ENCODE measurements around the gene MCCC1.

The MCCC1 gene

GRCh38 chr3:183099026-183099837 is at the start of gene MCCC1:
Gene MCCC1, minus strand, starts transcription at chr3:183099496. Its CDS starts 56 bp downstream, at chr3:183099440.
- DNase-seq: peak; percentile 98 to 99
- TF ChIP-seq GATA1 (IDR thresholded peaks at IDR 0.05; ENCODE audit: low read depth, low read length) (no peak), POLR2A (IDR thresholded peaks at IDR 0.05; ENCODE audit: low read length) (peak; percentile 93)

- no peak for TF ChIP-seq GATA1 (IDR thresholded peaks at IDR 0.05; ENCODE audit: low read depth, low read length)
- no peak for TF ChIP-seq POLR2A (IDR thresholded peaks at IDR 0.05; ENCODE audit: low read length)
- no peak for DNase-seq
Observed at GRCh38 chr3:183148056-183148455, 48.8 kb upstream of the MCCC1 start.

GRCh38 chr3:183144363-183144762 is 45.1 kb upstream of the MCCC1 start:
- no peak for DNase-seq

GRCh38 chr3:183142199-183142598 is 42.9 kb upstream of the MCCC1 start:
- TF ChIP-seq GATA1 (IDR thresholded peaks at IDR 0.05; ENCODE audit: low read depth, low read length) (no peak), POLR2A (IDR thresholded peaks at IDR 0.05; ENCODE audit: low read length) (no peak)
- DNase-seq: no peak

More at GRCh38 chr3:183144363-183144762, 45.1 kb upstream of the MCCC1 start:
- TF ChIP-seq GATA1 (IDR thresholded peaks at IDR 0.05; ENCODE audit: low read depth, low read length) (no peak), POLR2A (IDR thresholded peaks at IDR 0.05; ENCODE audit: low read length) (no peak)

- no peak for TF ChIP-seq GATA1 (IDR thresholded peaks at IDR 0.05; ENCODE audit: low read depth, low read length)
- TF ChIP-seq POLR2A (IDR thresholded peaks at IDR 0.05; ENCODE audit: low read length): no peak
- no peak for DNase-seq
Observed at GRCh38 chr3:183134844-183135243, 35.5 kb upstream of the MCCC1 start.

- no peak for TF ChIP-seq POLR2A (IDR thresholded peaks at IDR 0.05; ENCODE audit: low read length)
- no peak for DNase-seq
Observed at GRCh38 chr3:183132409-183132808, 33.1 kb upstream of the MCCC1 start.

GRCh38 chr3:183131735-183132134 is 32.4 kb upstream of the MCCC1 start:
- TF ChIP-seq POLR2A (IDR thresholded peaks at IDR 0.05; ENCODE audit: low read length) (no peak), GATA1 (IDR thresholded peaks at IDR 0.05; ENCODE audit: low read depth, low read length) (no peak)

GRCh38 chr3:183131186-183131725 is 32.0 kb upstream of the MCCC1 start:
- TF ChIP-seq POLR2A (IDR thresholded peaks at IDR 0.05; ENCODE audit: low read length): no peak
- no peak for TF ChIP-seq GATA1 (IDR thresholded peaks at IDR 0.05; ENCODE audit: low read depth, low read length)
- no peak for DNase-seq

More at GRCh38 chr3:183131735-183132134, 32.4 kb upstream of the MCCC1 start:
- no peak for DNase-seq

GRCh38 chr3:183129243-183129642 is 29.9 kb upstream of the MCCC1 start:
- no peak for TF ChIP-seq GATA1 (IDR thresholded peaks at IDR 0.05; ENCODE audit: low read depth, low read length)
- no peak for TF ChIP-seq POLR2A (IDR thresholded peaks at IDR 0.05; ENCODE audit: low read length)
- DNase-seq: peak; percentile 39 to 49

- DNase-seq: no peak
- TF ChIP-seq POLR2A (IDR thresholded peaks at IDR 0.05; ENCODE audit: low read length): no peak
- TF ChIP-seq GATA1 (IDR thresholded peaks at IDR 0.05; ENCODE audit: low read depth, low read length): no peak
Observed at GRCh38 chr3:183128709-183129108, 29.4 kb upstream of the MCCC1 start.

- TF ChIP-seq POLR2A (IDR thresholded peaks at IDR 0.05; ENCODE audit: low read length) (no peak), GATA1 (IDR thresholded peaks at IDR 0.05; ENCODE audit: low read depth, low read length) (no peak)
- no peak for DNase-seq
Observed at GRCh38 chr3:183123891-183124290, 24.6 kb upstream of the MCCC1 start.

GRCh38 chr3:183122257-183122932 is 23.1 kb upstream of the MCCC1 start:
- no peak for TF ChIP-seq GATA1 (IDR thresholded peaks at IDR 0.05; ENCODE audit: low read depth, low read length)
- TF ChIP-seq POLR2A (IDR thresholded peaks at IDR 0.05; ENCODE audit: low read length): no peak
- peak; percentile 61 to 79 for DNase-seq

GRCh38 chr3:183120538-183121215 is 21.4 kb upstream of the MCCC1 start:
- no peak for DNase-seq
- TF ChIP-seq POLR2A (IDR thresholded peaks at IDR 0.05; ENCODE audit: low read length) (no peak), GATA1 (IDR thresholded peaks at IDR 0.05; ENCODE audit: low read depth, low read length) (no peak)

GRCh38 chr3:183117056-183117455 is 17.8 kb upstream of the MCCC1 start:
- TF ChIP-seq POLR2A (IDR thresholded peaks at IDR 0.05; ENCODE audit: low read length) (no peak), GATA1 (IDR thresholded peaks at IDR 0.05; ENCODE audit: low read depth, low read length) (no peak)
- no peak for DNase-seq
